ENCODE results near the gene GSX1.

The GSX1 gene

DNA sequence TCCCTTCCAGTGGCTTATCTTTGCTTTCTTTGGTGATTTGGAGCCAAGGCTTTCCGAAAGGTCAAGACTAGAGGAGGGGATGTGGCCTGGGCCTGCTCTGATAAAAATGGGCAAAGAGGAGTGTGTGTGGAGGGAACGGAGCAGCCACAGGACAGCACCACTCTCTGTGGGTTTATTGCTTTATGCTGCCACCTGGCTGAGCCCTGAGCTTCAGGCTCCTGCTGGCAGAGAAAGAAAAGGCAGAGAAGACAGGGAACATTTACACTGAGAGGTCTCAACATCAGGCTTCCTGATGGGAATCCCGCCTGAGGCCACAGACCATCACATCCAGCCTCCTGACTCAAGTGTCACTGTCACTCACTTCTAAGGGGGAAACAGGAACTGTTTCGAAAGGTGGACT, 9.2 kb upstream of the GSX1 start:
- in situ Hi-C loops (cut with HindIII; ENCODE audit: low pct_ligation_motif_present, low sequenced_read_pairs), result no loop called here
- Histone ChIP-seq H3K4me3 (ENCODE audit: low read depth, low read length) (no peak overlapping the region), H3K27me3 (replicated peaks) (peaks cover 6% of the 10 kb centered on the region), H3K27ac (no peak overlapping the region), H3K36me3 (replicated peaks) (no peaks in the 10 kb centered on the region)
- no peak for DNase-seq
- TF ChIP-seq, protein P1, sequence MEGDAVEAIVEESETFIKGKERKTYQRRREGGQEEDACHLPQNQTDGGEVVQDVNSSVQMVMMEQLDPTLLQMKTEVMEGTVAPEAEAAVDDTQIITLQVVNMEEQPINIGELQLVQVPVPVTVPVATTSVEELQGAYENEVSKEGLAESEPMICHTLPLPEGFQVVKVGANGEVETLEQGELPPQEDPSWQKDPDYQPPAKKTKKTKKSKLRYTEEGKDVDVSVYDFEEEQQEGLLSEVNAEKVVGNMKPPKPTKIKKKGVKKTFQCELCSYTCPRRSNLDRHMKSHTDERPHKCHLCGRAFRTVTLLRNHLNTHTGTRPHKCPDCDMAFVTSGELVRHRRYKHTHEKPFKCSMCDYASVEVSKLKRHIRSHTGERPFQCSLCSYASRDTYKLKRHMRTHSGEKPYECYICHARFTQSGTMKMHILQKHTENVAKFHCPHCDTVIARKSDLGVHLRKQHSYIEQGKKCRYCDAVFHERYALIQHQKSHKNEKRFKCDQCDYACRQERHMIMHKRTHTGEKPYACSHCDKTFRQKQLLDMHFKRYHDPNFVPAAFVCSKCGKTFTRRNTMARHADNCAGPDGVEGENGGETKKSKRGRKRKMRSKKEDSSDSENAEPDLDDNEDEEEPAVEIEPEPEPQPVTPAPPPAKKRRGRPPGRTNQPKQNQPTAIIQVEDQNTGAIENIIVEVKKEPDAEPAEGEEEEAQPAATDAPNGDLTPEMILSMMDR (IDR thresholded peaks at IDR 0.05; ENCODE audit: low read depth, low read length, missing control alignments), result peak; percentile 44

DNA sequence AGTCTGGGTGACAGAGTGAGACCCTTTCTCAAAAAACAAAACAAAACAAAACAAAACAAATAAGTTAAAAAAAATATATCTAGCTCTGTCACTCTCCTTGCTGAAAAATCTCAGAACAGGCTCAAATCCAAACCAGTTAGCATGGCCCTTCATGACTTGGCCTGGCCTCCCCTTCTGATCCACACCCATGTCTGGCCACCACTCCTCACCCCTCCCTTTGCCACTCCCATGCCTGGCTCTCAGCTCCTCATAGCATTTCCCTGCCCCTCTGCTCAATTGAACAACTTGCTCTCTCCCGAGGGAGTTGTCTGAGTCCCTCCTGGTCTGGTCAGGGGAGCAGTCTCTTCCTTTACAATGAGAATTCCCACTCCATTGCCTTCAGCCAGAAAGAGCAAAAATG, 4.0 kb upstream of the GSX1 start:
- H3K36me3 ChIP-seq (replicated peaks), result no peaks in the 10 kb centered on the region
- H3K27me3 ChIP-seq (replicated peaks), result peaks cover 51% of the 10 kb centered on the region
- in situ Hi-C loops (cut with HindIII; ENCODE audit: low pct_ligation_motif_present, low sequenced_read_pairs), result no loop called here
- TF ChIP-seq, protein P1 (IDR thresholded peaks at IDR 0.05; ENCODE audit: low read depth, low read length, missing control alignments), result no peak
- H3K27ac ChIP-seq, result no peak overlapping the region
- DNase-seq, result no peak
- no peak overlapping the region for H3K4me3 ChIP-seq (ENCODE audit: low read depth, low read length)

DNA sequence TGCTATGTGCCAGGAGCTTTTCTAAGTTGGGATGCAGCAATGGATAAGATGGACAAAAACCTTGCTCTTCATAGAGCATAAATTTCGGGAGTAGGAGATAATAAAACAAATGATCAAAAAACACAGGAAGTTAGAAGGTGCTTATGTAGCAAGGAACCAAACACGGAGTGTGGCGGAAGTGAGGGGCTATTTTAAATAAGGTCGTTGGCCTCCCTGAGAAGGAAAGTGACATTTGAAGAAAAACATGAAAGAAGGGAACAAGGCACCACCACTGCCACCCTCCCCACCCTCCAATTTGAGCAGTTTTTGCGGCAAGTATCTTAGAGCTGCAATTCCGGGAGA, 3.2 kb upstream of the GSX1 start:
- in situ Hi-C loops (cut with HindIII; ENCODE audit: low pct_ligation_motif_present, low sequenced_read_pairs), result no loop called here
- Histone ChIP-seq H3K27ac (no peak overlapping the region), H3K4me3 (ENCODE audit: low read depth, low read length) (no peak overlapping the region), H3K36me3 (replicated peaks) (no peaks in the 10 kb centered on the region), H3K27me3 (replicated peaks) (peaks cover 59% of the 10 kb centered on the region)
- TF ChIP-seq, protein P1 (IDR thresholded peaks at IDR 0.05; ENCODE audit: low read depth, low read length, missing control alignments), result no peak
- DNase-seq, result no peak

DNA sequence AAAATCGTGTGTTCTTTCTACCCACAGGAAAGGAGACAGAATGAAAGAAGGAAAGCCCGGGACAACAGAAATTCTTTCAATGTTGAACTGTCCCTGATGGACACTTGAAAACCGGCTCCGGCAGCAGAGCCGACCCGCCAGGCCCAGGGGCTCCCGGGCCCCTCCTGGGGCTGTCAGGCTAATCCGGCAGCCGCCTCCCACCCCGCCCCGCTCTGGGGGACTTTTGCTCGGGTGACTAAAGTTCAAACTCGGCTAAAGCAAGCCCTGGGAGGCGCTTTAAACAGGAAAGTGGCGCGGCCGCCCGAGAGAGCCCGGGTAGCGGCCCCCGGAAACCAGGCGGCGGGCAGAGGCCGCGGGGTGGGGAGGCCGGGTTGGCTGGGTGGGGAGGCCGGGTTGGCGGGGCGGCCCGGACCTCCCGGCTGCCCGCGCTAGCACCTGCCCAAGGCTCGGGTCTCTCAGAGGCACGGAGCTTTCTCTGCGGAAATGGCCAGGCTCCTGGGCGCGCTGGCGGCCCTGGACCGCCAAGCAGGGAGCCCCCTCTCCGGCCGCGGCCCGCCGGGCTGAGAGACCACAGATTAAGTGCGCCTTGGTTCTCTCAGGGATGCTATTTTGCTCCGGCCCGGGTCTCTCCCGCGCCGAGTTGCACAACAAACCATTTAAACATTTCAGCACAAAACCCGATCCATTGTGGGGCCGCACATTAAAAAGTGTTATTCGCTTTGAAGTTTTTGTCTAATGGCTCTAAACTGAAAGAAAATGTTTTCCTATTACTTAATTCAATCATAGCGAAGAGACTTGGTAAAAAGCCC, 2.6 kb upstream of the GSX1 start:
- DNase-seq, result no peak
- H3K27me3 ChIP-seq (replicated peaks), result peaks cover 65% of the 10 kb centered on the region
- in situ Hi-C loops (cut with HindIII; ENCODE audit: low pct_ligation_motif_present, low sequenced_read_pairs), result no loop called here
- no peak overlapping the region for H3K27ac ChIP-seq
- no peaks in the 10 kb centered on the region for H3K36me3 ChIP-seq (replicated peaks)
- TF ChIP-seq, protein P1 (IDR thresholded peaks at IDR 0.05; ENCODE audit: low read depth, low read length, missing control alignments), result no peak
- H3K4me3 ChIP-seq (ENCODE audit: low read depth, low read length), result no peak overlapping the region

DNA sequence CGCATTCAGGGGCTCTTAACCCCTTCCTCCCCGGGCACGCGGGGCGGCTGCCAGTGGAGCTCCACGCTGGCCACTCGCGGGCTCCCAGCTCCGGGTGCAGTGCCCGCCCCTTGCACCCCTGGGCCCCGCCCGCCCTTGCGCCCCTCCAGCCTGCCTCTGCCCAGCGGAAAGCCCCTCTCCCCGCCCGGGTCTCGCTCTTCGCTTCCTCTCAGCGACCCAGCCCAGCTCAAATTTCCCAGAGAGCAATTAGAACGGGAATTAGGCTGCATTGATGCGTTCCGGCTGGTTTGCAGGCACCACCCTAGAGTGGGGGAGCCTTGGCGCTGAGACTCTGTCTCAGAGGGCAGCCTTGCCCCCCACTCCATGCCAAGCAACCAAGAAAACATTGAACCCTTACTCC, 1.8 kb upstream of the GSX1 start:
- Histone ChIP-seq H3K36me3 (replicated peaks) (no peaks in the 10 kb centered on the region), H3K27me3 (replicated peaks) (peaks cover 73% of the 10 kb centered on the region), H3K4me3 (ENCODE audit: low read depth, low read length) (no peak overlapping the region), H3K27ac (no peak overlapping the region)
- TF ChIP-seq, protein P1 (IDR thresholded peaks at IDR 0.05; ENCODE audit: low read depth, low read length, missing control alignments), result no peak
- no peak for DNase-seq
- in situ Hi-C loops (cut with HindIII; ENCODE audit: low pct_ligation_motif_present, low sequenced_read_pairs), result no loop called here

All from brain microvascular endothelial cell (primary cell).